Measurements from ENCODE around the gene FBXW8. TPM values are rescaled to one million over a fixed set of nuclear protein-coding genes. Genes with fewer than 3 reads are reported as not detected.

The FBXW8 gene
- total RNA-seq, 1 donor from 2014 or later = 5.5 TPM

DNA sequence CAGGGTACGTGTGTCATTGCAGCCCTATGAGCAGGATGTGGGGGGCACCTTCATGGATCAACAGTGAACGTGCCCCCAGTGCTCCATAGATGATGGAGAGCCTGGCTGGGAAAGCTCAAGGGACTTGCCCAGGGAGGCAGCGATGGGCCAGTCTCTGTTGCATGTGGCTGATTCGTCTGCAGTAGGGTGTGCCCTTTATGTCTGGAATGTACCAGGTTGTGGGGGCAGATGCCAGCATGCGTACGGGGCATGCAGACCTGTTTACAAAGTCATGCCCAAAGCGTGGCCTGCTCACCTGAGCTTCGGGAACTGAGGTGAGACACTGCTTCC lies 116.1 kb downstream of the FBXW8 start:
- DNase-seq = no peak
- intact Hi-C loops (cut with DNase I) = loop anchor here (10.0 kb wide), 1 partner anchor 128 kb away; no protein-coding TSS in a partner anchor
- ATAC-seq (ENCODE audit: poor library complexity) = no peak

GRCh38 chr12:117027251-117028086 lies 116.7 kb downstream of the FBXW8 start:
- no peak for ATAC-seq (ENCODE audit: poor library complexity)
- no peak for DNase-seq
- intact Hi-C loops (cut with DNase I) = loop anchor here (10.0 kb wide), 1 partner anchor 127 kb away; no protein-coding TSS in a partner anchor

DNA sequence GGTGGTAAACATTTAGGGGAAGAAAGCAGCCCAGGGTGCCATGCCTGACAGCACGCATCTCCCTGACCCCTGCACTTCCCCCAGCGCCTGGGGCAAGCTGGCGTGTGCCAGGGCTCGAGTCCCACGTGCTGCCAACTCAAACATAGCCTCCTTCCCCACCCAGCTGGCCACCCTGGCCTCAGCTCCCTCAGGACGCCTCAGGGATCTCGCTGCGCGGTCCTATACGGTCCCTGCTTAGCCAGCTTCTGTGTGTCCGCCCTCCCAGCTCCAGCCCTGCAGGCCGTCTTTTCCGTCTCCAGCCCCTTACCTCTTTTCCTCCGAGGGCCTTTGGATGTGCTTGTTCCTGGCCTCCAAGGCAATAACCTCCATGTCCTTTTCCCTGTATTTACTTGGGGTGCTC lies 117.5 kb downstream of the FBXW8 start:
- intact Hi-C loops (cut with DNase I) = loop anchor here (10.0 kb wide), 1 partner anchor 127 kb away; no protein-coding TSS in a partner anchor
- ATAC-seq (ENCODE audit: poor library complexity) = no peak

DNA sequence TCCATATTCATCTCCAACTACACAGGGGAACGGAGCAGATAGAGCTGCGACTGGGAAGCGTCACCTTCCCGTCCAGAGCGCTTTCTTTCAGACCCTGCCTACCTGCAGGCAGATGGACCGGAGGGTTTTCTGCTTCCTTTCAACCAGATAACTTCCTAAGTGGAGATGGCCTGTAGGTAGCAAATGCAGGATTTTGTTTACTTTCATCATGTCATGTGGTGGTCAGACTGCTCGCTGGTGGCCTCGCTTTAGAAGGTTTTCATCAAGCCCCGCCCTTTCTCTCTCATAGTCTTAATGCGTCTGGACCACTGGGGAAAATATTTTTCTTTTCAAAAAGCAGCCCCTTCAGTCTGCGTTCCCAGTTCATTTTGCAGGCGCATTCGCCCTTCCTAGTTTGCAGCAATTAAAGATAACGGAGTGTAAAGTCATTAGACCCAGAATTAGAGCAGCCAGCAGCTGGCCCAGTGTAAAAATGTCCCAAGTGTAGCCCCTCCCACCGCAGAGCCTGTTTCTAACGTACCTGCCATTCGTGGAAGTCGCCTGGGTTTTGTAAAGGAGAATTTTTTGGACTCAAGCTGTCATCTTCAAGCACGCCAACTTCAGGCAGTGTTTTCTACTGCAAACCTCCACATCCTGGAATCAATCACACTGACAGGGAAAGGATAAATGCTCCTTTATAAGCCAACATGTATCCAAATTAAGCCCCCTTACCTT lies 119.6 kb downstream of the FBXW8 start:
- peak; percentile 42 for DNase-seq
- ATAC-seq (ENCODE audit: poor library complexity) = peak; percentile 26
- intact Hi-C loops (cut with DNase I) = loop anchor here (5.0 kb wide), 1 partner anchor 67 kb away; the partner anchor contains the start of gene TESC

More for the DNA sequence above, 117.5 kb downstream of the FBXW8 start:
- no peak for DNase-seq

- ATAC-seq (ENCODE audit: poor library complexity) = no peak
- peak; percentile 8 for DNase-seq
Measured at GRCh38 chr12:117031843-117032592, 121.3 kb downstream of the FBXW8 start.

DNA sequence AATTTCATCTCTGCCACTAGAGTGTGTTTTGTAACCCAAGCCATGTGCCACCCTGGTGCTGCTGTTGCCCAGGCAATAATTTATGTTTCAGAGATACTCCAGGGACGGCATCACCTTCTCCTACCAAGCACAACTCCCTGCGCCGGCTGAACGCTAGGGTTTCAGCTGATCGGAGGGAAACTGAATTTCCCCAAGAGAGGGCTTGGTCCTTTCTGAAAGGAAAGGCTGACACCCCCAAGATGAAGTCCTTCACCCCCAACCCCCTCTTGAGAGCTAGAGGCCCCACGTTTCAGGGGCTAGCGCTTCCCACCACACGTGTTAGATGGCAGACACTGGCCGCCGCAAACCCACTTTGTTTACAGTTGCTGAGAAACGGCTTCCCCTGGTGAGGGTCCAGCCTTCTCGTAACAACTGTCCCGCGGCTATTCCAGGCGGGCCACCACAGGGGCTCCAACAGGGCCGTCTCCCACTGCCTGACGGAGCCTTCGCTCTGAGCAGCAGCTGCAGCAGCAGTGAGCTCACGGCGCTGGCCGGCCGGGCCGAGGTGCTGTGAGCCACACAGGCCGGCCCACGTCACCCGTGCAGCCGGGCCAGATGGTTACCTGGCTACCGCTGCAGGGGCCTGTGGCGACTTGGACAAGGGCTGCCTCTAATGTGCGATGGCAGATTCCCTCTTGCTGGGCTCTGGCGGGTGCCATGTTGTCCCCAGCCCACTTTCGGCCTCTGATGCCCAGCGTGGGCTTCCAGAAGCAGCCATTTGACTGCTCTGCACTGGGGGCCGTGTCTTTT lies 122.0 kb downstream of the FBXW8 start:
- ATAC-seq (ENCODE audit: poor library complexity) (peak; percentile 50), DNase-seq (peak; percentile 38)
- intact Hi-C loops (cut with DNase I) = loop anchor here (5.0 kb wide), 1 partner anchor 65 kb away; the partner anchor contains the start of gene TESC

More at GRCh38 chr12:117031843-117032592, 121.3 kb downstream of the FBXW8 start:
- intact Hi-C loops (cut with DNase I) = loop anchor here (5.0 kb wide), 1 partner anchor 65 kb away; the partner anchor contains the start of gene TESC

- peak; percentile 48 for DNase-seq
- intact Hi-C loops (cut with DNase I) = loop anchor here (5.0 kb wide), 1 partner anchor 64 kb away; the partner anchor contains the start of gene TESC
- peak; percentile 58 for ATAC-seq (ENCODE audit: poor library complexity)
Measured at GRCh38 chr12:117033382-117034221, 122.9 kb downstream of the FBXW8 start.

GRCh38 chr12:117034249-117034648 lies 123.5 kb downstream of the FBXW8 start:
- intact Hi-C loops (cut with DNase I) = loop anchor here (5.0 kb wide), 1 partner anchor 63 kb away; the partner anchor contains the start of gene TESC
- no peak for ATAC-seq (ENCODE audit: poor library complexity)
- peak; percentile 22 for DNase-seq

DNA sequence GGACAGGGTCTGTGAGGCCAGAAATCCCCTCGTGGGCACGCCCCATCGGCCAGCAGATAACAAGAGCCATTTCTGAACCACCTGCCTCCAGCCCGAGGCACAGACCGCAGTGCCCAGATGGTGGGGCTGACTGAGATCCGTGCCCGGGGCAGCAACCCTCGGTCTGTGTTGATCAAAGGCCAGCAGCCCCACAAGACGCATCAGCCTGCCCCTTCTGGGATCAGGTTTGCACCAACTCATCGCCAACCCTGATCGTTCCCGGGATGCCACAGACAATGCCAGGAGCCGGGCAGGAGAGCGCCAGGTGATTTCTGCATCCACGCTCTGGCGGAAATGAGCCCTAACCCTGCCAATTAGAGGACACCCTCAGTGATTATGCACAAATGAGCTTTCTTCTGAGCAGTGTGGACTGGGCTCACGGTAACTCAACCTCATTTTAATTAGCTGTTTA lies 124.0 kb downstream of the FBXW8 start:
- peak; percentile 24 for DNase-seq
- ATAC-seq (ENCODE audit: poor library complexity) = no peak
- intact Hi-C loops (cut with DNase I) = loop anchor here (5.0 kb wide), 1 partner anchor 63 kb away; the partner anchor contains the start of gene TESC

- intact Hi-C loops (cut with DNase I) = no loop called here
- no peak for ATAC-seq (ENCODE audit: poor library complexity)
- DNase-seq = peak; percentile 13
Measured at GRCh38 chr12:117035287-117035686, 124.5 kb downstream of the FBXW8 start.

GRCh38 chr12:117036046-117036445 lies 125.3 kb downstream of the FBXW8 start:
- DNase-seq (peak; percentile 77), ATAC-seq (ENCODE audit: poor library complexity) (peak; percentile 50)
- intact Hi-C loops (cut with DNase I) = no loop called here

DNA sequence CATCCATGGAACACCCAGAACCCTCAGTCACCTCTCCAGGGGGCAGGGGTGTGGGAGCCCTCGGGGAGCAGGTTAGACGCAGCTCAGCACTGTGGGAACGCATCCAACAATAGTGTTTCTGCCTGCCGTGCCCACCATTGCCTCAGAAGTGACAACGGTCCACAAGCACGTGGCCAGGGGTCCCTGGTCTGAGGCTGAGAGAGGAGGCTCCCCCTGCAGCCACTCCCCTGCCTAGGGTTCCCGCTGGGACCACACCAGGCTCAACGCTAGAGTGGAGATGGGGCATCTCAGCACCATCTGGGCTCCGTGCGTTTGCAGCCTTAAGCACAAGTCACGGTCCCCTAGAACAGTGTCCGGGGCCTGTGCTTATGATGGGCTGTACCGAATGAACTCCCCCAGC lies 125.8 kb downstream of the FBXW8 start:
- DNase-seq (peak; percentile 36), ATAC-seq (ENCODE audit: poor library complexity) (no peak)
- intact Hi-C loops (cut with DNase I) = no loop called here

DNA sequence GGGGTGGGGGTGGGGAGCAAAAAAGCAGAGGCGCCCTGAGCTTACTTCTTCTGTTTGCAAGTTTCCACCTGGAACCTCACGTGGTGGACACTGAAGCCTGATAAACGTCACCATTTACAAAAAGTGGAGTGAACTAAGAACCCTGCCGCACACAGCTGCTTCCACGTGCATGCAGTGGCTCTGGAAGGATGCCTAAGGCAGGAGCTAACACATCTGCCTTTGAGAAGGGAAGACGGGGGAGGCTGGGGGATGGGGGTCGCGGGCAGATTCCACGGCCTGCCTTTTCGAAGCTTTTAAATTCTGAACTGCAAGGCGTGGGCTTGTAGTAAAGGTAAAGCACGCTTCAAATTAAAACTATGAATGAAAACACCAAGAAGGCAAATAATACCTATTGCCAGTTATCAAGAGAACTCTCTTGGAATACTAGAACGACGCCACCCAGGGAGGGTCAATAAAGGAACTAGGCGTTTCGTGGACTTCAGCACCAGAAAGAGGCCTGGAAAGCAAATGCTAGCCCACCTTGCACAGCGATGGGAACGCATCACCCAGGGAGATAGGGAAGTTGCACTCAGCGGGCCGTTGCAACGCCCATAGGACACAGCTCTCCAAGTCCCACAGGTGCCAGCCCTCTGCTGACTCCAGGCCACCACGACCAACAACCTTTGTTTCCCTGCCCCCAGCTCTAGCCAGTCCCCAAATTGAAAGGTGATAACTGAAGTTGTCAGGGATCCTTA lies 126.7 kb downstream of the FBXW8 start:
- DNase-seq (peak; percentile 36), ATAC-seq (ENCODE audit: poor library complexity) (no peak)
- intact Hi-C loops (cut with DNase I) = no loop called here

- ATAC-seq (ENCODE audit: poor library complexity) = no peak
- DNase-seq = peak; percentile 9
- intact Hi-C loops (cut with DNase I) = no loop called here
Measured at GRCh38 chr12:117038023-117038680, 127.4 kb downstream of the FBXW8 start.

DNA sequence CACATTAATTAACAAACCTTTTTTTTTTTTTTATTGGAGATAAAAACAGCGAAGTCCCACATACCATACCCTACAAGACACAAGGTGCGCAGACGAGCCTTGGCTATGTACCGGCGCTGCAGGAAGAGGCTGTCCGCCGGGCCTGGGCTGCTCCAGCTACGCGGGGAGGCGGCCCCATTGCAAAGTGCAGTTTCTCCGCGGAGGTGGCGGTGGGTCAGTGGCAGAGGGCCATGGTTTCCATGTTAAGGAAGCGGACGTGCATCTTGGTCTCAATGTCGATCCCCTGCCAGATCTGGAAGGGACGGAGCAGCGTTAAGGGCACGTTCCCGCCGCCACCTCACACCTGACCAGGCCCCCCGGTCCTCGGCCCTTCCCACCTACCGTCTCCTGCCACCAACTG lies 128.2 kb downstream of the FBXW8 start:
- intact Hi-C loops (cut with DNase I) = no loop called here
- DNase-seq (peak; percentile 22), ATAC-seq (ENCODE audit: poor library complexity) (no peak)

- peak; percentile 40 for DNase-seq
- no peak for ATAC-seq (ENCODE audit: poor library complexity)
- intact Hi-C loops (cut with DNase I) = no loop called here
Measured at GRCh38 chr12:117039891-117040309, 129.2 kb downstream of the FBXW8 start.

All from Right ventricle myocardium superior (tissue), 1 donor.